Brain microvascular endothelial cell (primary cell): ENCODE results near the gene ARHGEF7.

Source experiments
- DNase-seq: peaks from one replicate; pipeline ENCODE4 v3.0.0-alpha.2; 2020
- H3K27ac ChIP-seq: fragments of 250-450 bp; sonication (Bioruptor Pico); 2 replicates; pipeline ENCODE4 v1.5.1; 2020; ENCODE audit warnings: mild to moderate bottlenecking, moderate library complexity
- H3K27me3 ChIP-seq: fragments of 250-450 bp; sonication (Bioruptor Pico); replicated peaks from 2 replicates; pipeline ENCODE4 v1.5.1; 2020; ENCODE audit warnings: mild to moderate bottlenecking
- H3K36me3 ChIP-seq: fragments of 250-450 bp; sonication (Bioruptor Pico); replicated peaks from 2 replicates; pipeline ENCODE4 v1.5.1; 2020; ENCODE audit warnings: mild to moderate bottlenecking
- H3K4me3 ChIP-seq: 2 replicates; pipeline ENCODE4 v1.5.1; 2011; ENCODE audit warnings: low read depth, mild to moderate bottlenecking, control low read depth, low read length, moderate library complexity
- in situ Hi-C: cut with HindIII; loops from 2 replicates; pipeline ENCODE4 v1.10.0; 2017; ENCODE audit warnings: low sequenced_read_pairs, low pct_ligation_motif_present
- TF ChIP-seq, protein P1 (sequence below): IDR thresholded peaks from 2 replicates; pipeline ENCODE4 v1.5.1; 2011; ENCODE audit warnings: low read depth, mild to moderate bottlenecking, moderate library complexity, low read length, control low read depth, inconsistent platforms; ENCODE audit errors: missing control alignments

Gene ARHGEF7

DNA sequence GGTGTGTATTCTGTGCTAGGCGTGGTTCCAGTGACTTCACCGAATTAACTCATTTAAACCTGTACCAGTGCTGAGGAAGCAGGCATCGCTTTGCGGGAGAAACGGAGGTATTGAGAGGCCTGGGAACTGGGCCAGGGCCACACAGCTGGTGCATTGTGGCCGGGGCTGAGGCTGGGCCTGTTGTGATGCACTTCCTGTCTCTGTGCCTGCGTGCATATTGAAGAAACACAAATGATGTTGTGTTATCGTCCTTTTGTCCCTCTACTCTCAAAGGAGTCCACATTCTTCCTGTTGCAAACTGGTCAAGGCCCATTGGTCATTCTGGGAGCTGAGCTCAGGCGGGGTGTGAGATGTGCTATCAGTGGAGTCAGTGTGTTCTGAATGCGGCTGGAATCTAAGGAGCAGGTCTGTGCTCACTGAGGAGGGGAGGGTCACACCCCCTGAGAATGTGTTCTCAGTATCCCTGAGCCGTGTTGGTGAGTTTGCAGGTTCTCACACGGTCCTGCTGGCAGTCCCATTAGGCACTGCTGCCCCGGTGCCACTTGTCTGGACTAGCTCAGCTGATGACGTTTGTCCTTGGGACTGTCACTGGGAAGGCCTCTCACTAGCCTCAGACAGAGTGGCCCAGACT, 62.1 kb downstream of the ARHGEF7 start:
- peak overlapping the region; percentile 99 for H3K27ac ChIP-seq
- H3K27me3 ChIP-seq: no peaks in the 10 kb centered on the region
- TF ChIP-seq, protein P1, sequence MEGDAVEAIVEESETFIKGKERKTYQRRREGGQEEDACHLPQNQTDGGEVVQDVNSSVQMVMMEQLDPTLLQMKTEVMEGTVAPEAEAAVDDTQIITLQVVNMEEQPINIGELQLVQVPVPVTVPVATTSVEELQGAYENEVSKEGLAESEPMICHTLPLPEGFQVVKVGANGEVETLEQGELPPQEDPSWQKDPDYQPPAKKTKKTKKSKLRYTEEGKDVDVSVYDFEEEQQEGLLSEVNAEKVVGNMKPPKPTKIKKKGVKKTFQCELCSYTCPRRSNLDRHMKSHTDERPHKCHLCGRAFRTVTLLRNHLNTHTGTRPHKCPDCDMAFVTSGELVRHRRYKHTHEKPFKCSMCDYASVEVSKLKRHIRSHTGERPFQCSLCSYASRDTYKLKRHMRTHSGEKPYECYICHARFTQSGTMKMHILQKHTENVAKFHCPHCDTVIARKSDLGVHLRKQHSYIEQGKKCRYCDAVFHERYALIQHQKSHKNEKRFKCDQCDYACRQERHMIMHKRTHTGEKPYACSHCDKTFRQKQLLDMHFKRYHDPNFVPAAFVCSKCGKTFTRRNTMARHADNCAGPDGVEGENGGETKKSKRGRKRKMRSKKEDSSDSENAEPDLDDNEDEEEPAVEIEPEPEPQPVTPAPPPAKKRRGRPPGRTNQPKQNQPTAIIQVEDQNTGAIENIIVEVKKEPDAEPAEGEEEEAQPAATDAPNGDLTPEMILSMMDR: no peak
- peak; percentile 94 for DNase-seq
- no peaks in the 10 kb centered on the region for H3K36me3 ChIP-seq
- H3K4me3 ChIP-seq: no peak overlapping the region
- in situ Hi-C loops: no loop called here

DNA sequence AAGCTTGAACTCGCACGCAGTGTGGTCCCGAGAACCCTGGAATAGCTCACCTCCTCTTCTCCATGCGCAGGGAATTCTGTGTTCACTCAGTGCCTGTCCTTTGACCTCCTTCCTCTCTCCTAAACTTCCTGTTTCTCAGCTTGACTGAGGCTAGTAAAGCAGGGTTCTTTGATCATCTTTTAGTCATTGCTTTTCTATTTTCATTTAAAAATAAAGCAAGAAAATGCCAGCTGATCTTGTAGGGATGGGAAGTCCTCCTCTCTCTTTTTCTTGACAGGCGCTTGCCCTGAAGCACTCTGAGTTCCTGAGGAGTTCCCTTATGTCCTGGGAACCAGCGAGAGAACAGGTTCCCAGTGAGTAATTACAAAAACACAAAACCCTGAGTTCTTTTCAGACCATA, 62.8 kb downstream of the ARHGEF7 start:
- Histone ChIP-seq H3K27ac (peak overlapping the region; percentile 99), H3K36me3 (no peaks in the 10 kb centered on the region), H3K27me3 (no peaks in the 10 kb centered on the region), H3K4me3 (no peak overlapping the region)
- DNase-seq: peak; percentile 89
- TF ChIP-seq, protein P1: no peak
- in situ Hi-C loops: no loop called here

DNA sequence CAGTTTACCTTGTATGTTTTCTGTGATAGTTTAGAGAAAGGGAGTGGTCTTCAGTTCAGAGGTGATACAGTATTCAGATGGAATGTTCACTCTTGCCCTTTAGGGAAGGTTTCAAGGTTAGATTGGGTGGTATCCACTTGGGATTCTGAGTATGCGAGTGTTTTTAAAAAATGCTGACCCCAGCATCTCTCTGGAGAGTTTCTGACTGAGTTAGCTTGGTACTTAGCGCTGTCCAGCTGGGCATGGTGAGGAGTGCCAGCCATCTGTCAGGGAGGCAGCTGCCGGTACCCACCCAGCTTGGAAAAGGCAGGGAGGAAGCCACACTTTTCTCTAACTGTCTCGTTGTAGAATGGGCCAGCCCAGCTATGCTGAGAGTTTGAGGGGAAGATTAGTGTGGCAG, 63.3 kb downstream of the ARHGEF7 start:
- no peaks in the 10 kb centered on the region for H3K27me3 ChIP-seq
- in situ Hi-C loops: no loop called here
- TF ChIP-seq, protein P1: no peak
- no peak overlapping the region for H3K4me3 ChIP-seq
- no peaks in the 10 kb centered on the region for H3K36me3 ChIP-seq
- no peak for DNase-seq
- peak overlapping the region; percentile 99 for H3K27ac ChIP-seq

DNA sequence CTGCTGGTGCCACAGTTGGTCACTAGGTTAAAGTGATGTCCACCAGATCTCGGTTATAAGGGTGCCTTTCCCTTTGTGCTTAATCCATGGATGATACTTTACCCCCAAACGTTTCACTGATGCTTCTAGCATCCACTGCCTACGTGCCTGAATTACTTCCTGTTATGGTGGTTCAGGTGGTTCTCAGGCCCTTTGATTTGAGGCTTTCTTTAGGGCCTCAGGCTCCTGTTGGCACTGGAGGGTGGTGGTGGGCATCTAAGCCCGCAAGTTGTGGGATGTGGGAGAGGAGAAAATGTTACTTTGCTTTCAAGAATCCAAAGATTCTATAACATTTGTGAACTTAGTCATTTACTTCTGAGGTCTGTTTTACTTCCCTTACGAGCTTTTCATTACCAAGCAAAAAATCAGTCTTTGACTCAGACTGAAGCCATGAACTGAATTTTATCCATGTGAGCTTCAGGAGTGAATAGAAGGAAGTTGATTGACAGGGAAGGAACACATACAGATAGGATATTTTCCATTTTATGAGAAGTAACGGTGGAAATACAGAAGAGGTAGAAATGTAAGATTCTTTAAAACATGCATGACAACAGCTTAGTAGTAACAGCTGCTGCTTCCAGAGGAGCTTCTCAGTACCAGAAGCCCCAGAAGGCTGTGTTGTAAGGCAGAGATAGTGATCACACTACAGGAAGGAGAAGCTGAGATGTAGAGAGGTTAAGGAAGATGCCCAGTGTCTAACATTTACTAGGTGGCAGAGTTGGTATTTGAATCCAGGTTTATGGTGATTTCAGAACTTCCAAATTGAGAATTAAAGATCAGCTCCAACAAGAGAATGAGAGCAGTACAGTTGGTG, 65.0 kb downstream of the ARHGEF7 start:
- no peaks in the 10 kb centered on the region for H3K36me3 ChIP-seq
- TF ChIP-seq, protein P1: no peak
- H3K27ac ChIP-seq: peak overlapping the region; percentile 99
- in situ Hi-C loops: no loop called here
- no peaks in the 10 kb centered on the region for H3K27me3 ChIP-seq
- H3K4me3 ChIP-seq: no peak overlapping the region
- DNase-seq: no peak

DNA sequence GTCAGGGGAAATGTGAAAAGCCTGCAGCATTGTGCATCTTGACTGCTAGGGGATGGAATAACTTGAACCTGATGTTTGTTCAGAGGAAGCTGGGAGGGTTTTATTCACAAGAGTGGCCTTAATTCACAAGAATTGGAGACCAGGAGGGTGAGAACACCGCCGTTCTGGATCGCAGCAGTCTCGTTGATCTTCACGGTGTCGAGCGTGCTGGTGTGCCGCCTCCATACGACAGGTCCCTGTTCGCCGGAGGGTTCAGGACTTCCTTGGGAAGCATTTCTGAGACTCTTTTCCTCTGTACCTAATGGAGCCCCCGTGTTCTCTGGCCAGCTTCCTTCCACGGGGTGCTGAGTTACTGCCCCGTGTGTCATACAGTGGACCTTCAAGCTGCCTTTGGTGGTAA, 66.9 kb downstream of the ARHGEF7 start:
- no peak overlapping the region for H3K4me3 ChIP-seq
- no peaks in the 10 kb centered on the region for H3K27me3 ChIP-seq
- in situ Hi-C loops: no loop called here
- DNase-seq: no peak
- H3K27ac ChIP-seq: no peak overlapping the region
- TF ChIP-seq, protein P1: no peak
- H3K36me3 ChIP-seq: no peaks in the 10 kb centered on the region
